Measurements from ENCODE around the gene INSR. TPM values are rescaled to one million over a fixed set of nuclear protein-coding genes. Genes with fewer than 3 reads are reported as not detected.

The INSR gene
- total RNA-seq, 1 experiment from 2014 or later = 13.7 TPM

DNA sequence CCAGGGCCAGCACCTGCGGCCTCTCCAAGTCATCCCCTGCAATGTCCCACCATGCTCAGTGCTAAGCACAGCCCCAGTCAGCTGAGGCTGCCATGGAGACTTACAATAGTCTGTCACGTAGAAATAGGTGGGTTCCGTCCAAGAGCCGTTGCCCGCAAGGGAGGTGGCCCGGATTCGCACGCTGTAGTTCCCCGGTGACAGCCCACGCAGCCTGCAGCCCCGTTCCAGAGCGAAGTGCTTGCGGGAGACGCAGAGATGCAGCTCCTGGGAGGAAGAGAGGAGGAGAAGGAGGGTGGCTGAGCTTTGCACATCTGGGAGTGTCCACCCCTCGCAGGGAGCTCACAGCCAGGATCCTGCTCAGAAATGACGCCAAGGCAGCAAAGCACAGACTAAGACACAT is 162.2 kb downstream of the INSR start:
- DNase-seq = no peak
- Histone ChIP-seq H3K9me2 (replicated peaks; ENCODE audit: low read length) (no peaks in the 10 kb centered on the region), H3K9ac (ENCODE audit: low read length) (no peak overlapping the region), H3F3A (ENCODE audit: low read length, unreplicated experiment) (no peaks in the 10 kb centered on the region), H3K27me3 (ENCODE audit: low read length) (no peaks in the 10 kb centered on the region), H3K4me1 (ENCODE audit: insufficient read depth, low read length) (peaks cover 26% of the 10 kb centered on the region), H3K36me3 (ENCODE audit: low read depth, low read length) (no peaks in the 10 kb centered on the region), H4K20me1 (ENCODE audit: low read length) (no peaks in the 10 kb centered on the region), H2AFZ (ENCODE audit: low read length) (no peak overlapping the region), H3K79me2 (ENCODE audit: low read length) (no peaks in the 10 kb centered on the region), H3K9me3 (ENCODE audit: low read length) (no peaks in the 10 kb centered on the region), H3K27ac (ENCODE audit: low read length) (no peak overlapping the region), H3K4me2 (ENCODE audit: low read length) (no peak overlapping the region), H3K4me3 (ENCODE audit: low read length) (no peak overlapping the region)
- intact Hi-C loops (cut with micrococcal nuclease) = no loop called here
- ChIA-PET POLR2A (ENCODE audit: unreplicated experiment) (no interaction called here), CTCF (no interaction called here)
- no peak for TF ChIP-seq EZH2 (IDR thresholded peaks at IDR 0.05; ENCODE audit: low read length, unreplicated experiment)
- TF ChIP-seq, protein P1, sequence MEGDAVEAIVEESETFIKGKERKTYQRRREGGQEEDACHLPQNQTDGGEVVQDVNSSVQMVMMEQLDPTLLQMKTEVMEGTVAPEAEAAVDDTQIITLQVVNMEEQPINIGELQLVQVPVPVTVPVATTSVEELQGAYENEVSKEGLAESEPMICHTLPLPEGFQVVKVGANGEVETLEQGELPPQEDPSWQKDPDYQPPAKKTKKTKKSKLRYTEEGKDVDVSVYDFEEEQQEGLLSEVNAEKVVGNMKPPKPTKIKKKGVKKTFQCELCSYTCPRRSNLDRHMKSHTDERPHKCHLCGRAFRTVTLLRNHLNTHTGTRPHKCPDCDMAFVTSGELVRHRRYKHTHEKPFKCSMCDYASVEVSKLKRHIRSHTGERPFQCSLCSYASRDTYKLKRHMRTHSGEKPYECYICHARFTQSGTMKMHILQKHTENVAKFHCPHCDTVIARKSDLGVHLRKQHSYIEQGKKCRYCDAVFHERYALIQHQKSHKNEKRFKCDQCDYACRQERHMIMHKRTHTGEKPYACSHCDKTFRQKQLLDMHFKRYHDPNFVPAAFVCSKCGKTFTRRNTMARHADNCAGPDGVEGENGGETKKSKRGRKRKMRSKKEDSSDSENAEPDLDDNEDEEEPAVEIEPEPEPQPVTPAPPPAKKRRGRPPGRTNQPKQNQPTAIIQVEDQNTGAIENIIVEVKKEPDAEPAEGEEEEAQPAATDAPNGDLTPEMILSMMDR (conservative IDR thresholded peaks at IDR 0.05; ENCODE audit: low read depth, low read length) = no peak
- no peak for TF ChIP-seq EZH2phosphoT487 (IDR thresholded peaks at IDR 0.05; ENCODE audit: borderline replicate concordance, low read length)
- ATAC-seq = no peak
- no TSS peak for BruUV-seq (replicated peaks)

DNA sequence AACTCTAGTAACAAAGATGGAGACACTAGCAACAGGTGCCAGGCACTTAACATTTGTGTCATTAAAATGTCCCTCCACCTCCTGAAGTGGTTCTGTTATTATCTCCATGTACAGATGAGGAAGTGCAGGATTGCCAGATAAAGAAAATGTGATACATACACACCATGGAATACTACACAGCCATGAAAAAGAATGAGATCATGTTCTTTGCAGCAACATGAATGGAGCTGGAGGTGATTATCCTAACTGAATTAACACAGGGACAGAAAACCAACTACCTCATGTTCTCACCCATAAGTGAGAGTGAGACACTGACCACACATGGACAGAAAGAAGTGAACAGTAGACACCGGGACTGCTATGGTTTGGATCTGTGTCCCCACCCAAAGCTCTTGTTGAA is 164.2 kb downstream of the INSR start:
- no peak overlapping the region for H3K4me2 ChIP-seq (ENCODE audit: low read length)
- no peaks in the 10 kb centered on the region for H3K79me2 ChIP-seq (ENCODE audit: low read length)
- H3F3A ChIP-seq (ENCODE audit: low read length, unreplicated experiment) = no peaks in the 10 kb centered on the region
- H3K9me3 ChIP-seq (ENCODE audit: low read length) = no peaks in the 10 kb centered on the region
- TF ChIP-seq, protein P1 (conservative IDR thresholded peaks at IDR 0.05; ENCODE audit: low read depth, low read length) = no peak
- no peak for TF ChIP-seq EZH2phosphoT487 (IDR thresholded peaks at IDR 0.05; ENCODE audit: borderline replicate concordance, low read length)
- no peak for TF ChIP-seq EZH2 (IDR thresholded peaks at IDR 0.05; ENCODE audit: low read length, unreplicated experiment)
- no peaks in the 10 kb centered on the region for H4K20me1 ChIP-seq (ENCODE audit: low read length)
- DNase-seq (no peak), ATAC-seq (no peak)
- no peak overlapping the region for H3K27ac ChIP-seq (ENCODE audit: low read length)
- BruUV-seq (replicated peaks) = no TSS peak
- intact Hi-C loops (cut with micrococcal nuclease) = no loop called here
- peaks cover 13% of the 10 kb centered on the region for H3K4me1 ChIP-seq (ENCODE audit: insufficient read depth, low read length)
- H3K36me3 ChIP-seq (ENCODE audit: low read depth, low read length) = peaks cover 19% of the 10 kb centered on the region
- no peak overlapping the region for H2AFZ ChIP-seq (ENCODE audit: low read length)
- ChIA-PET POLR2A (ENCODE audit: unreplicated experiment) (interaction anchor here (0.7 kb wide), 1 partner anchor 297 kb away, joined by 7 read pairs; no protein-coding TSS in a partner anchor), CTCF (no interaction called here)
- no peaks in the 10 kb centered on the region for H3K27me3 ChIP-seq (ENCODE audit: low read length)
- H3K9me2 ChIP-seq (replicated peaks; ENCODE audit: low read length) = no peaks in the 10 kb centered on the region
- no peak overlapping the region for H3K4me3 ChIP-seq (ENCODE audit: low read length)
- no peak overlapping the region for H3K9ac ChIP-seq (ENCODE audit: low read length)

DNA sequence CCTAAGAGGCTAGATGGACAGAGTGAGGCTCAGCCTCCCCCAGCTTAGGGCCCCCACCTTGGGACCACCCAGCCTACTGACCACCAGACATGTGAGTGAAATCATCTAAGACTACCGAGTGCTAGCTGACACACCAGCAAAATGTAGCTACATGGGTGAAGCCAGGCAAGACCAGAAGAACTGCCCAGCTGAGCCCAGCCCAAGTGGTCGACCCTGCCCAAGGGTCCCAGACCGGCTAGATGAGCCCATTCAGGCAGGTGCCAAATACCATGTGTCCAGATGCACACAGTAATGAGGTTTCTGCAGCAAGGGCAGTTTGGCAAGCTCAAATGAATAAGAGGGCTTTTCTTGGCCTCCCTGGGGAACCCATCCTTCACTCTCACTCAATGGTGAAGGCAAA is 168.1 kb downstream of the INSR start:
- Histone ChIP-seq H3K9ac (ENCODE audit: low read length) (no peak overlapping the region), H3K4me2 (ENCODE audit: low read length) (no peak overlapping the region), H3K4me3 (ENCODE audit: low read length) (no peak overlapping the region), H3K9me3 (ENCODE audit: low read length) (no peaks in the 10 kb centered on the region), H3K27ac (ENCODE audit: low read length) (no peak overlapping the region), H2AFZ (ENCODE audit: low read length) (no peak overlapping the region), H3K79me2 (ENCODE audit: low read length) (no peaks in the 10 kb centered on the region), H3F3A (ENCODE audit: low read length, unreplicated experiment) (no peaks in the 10 kb centered on the region), H3K27me3 (ENCODE audit: low read length) (no peaks in the 10 kb centered on the region), H3K4me1 (ENCODE audit: insufficient read depth, low read length) (no peaks in the 10 kb centered on the region), H3K9me2 (replicated peaks; ENCODE audit: low read length) (no peaks in the 10 kb centered on the region), H4K20me1 (ENCODE audit: low read length) (no peaks in the 10 kb centered on the region), H3K36me3 (ENCODE audit: low read depth, low read length) (peaks cover 24% of the 10 kb centered on the region)
- ChIA-PET CTCF (no interaction called here), POLR2A (ENCODE audit: unreplicated experiment) (no interaction called here)
- BruUV-seq (replicated peaks) = no TSS peak
- intact Hi-C loops (cut with micrococcal nuclease) = no loop called here
- ATAC-seq (no peak), DNase-seq (no peak)
- no peak for TF ChIP-seq EZH2 (IDR thresholded peaks at IDR 0.05; ENCODE audit: low read length, unreplicated experiment)
- TF ChIP-seq EZH2phosphoT487 (IDR thresholded peaks at IDR 0.05; ENCODE audit: borderline replicate concordance, low read length) = no peak
